Common myeloid progenitor, CD34-positive (primary cell): Measurements from ENCODE around the gene CLIC3.

Experiments used
- CTCF ChIA-PET: fragments of 350-600 bp; sonication (Branson Sonifier 250); formaldehyde crosslinking; loops from one replicate; lab custom pipeline; 2021; ENCODE audit warnings: antibody characterized with exemption; lab: Charles Lee
- POLR2A ChIA-PET: fragments of 350-600 bp; sonication (Branson Sonifier 250); formaldehyde crosslinking; loops from one replicate; lab custom pipeline; 2021; ENCODE audit warnings: antibody characterized with exemption; lab: Charles Lee
- DNase-seq, 3 donors: peaks; one replicate each; pipeline versions ENCODE4 v3.0.0 to v3.0.0-alpha.2; 2013
- H3K27ac ChIP-seq, 2 experiments: 1 replicate in 1 of 2; 2 replicates in 1 of 2; pipeline ENCODE4 v1.7.0; 2013; ENCODE audit warnings: inconsistent platforms in 2 of 2, low read length in 2 of 2, mild to moderate bottlenecking in 2 of 2, low read depth in 1 of 2, moderate library complexity in 1 of 2; ENCODE audit not compliant: severe bottlenecking in 2 of 2, insufficient read depth in 1 of 2, poor library complexity in 1 of 2
- H3K27me3 ChIP-seq, 5 experiments: replicated peaks in 2 of 5; 1 replicate in 3 of 5; 2 replicates in 2 of 5; pipeline versions ENCODE4 v1.6.1 to v1.7.0; 2013; ENCODE audit warnings: low read length in 4 of 5, mild to moderate bottlenecking in 2 of 5, moderate library complexity in 2 of 5, inconsistent platforms in 1 of 5; ENCODE audit not compliant: insufficient read depth in 5 of 5, control insufficient read depth in 4 of 5
- H3K36me3 ChIP-seq, 4 experiments: 1 replicate in 2 of 4; 2 replicates in 2 of 4; pipeline versions ENCODE4 v1.6.1 to v1.7.0; 2013; ENCODE audit warnings: low read length in 3 of 4, control low read depth in 1 of 4, mild to moderate bottlenecking in 1 of 4; ENCODE audit not compliant: control insufficient read depth in 4 of 4, insufficient read depth in 4 of 4
- H3K4me1 ChIP-seq, 4 experiments: 1 replicate in 3 of 4; 2 replicates in 1 of 4; pipeline versions ENCODE4 v1.6.1 to v1.7.1; 2013; ENCODE audit warnings: low read length in 3 of 4, mild to moderate bottlenecking in 3 of 4, control low read depth in 1 of 4, inconsistent platforms in 1 of 4, moderate library complexity in 1 of 4; ENCODE audit not compliant: control insufficient read depth in 4 of 4, insufficient read depth in 4 of 4; ENCODE audit errors: control extremely low read depth in 1 of 4
- H3K4me3 ChIP-seq, 7 experiments: 1 replicate in 4 of 7; 2 replicates in 3 of 7; pipeline versions ENCODE4 v1.5.1 to v1.7.0; 2013; ENCODE audit warnings: mild to moderate bottlenecking in 7 of 7, low read length in 6 of 7, moderate library complexity in 6 of 7, inconsistent platforms in 2 of 7, low read depth in 2 of 7, control low read depth in 1 of 7; ENCODE audit not compliant: insufficient read depth in 4 of 7, control insufficient read depth in 1 of 7; ENCODE audit errors: extremely low read depth in 1 of 7
- H3K9me3 ChIP-seq, 5 experiments: 1 replicate in 4 of 5; 2 replicates in 1 of 5; pipeline versions ENCODE4 v1.6.1 to v1.7.1; 2013; ENCODE audit warnings: low read length in 4 of 5, mild to moderate bottlenecking in 2 of 5, inconsistent platforms in 1 of 5, low read depth in 1 of 5, moderate library complexity in 1 of 5; ENCODE audit not compliant: control insufficient read depth in 4 of 5, insufficient read depth in 2 of 5; ENCODE audit errors: control extremely low read depth in 1 of 5
- WGBS: methylation state at CpG from one replicate; pipeline ENCODE4 v1.1.5; 2013; ENCODE audit not compliant: insufficient coverage; 5-methylcytosine and 5-hydroxymethylcytosine counted together

CLIC3 gene

DNA sequence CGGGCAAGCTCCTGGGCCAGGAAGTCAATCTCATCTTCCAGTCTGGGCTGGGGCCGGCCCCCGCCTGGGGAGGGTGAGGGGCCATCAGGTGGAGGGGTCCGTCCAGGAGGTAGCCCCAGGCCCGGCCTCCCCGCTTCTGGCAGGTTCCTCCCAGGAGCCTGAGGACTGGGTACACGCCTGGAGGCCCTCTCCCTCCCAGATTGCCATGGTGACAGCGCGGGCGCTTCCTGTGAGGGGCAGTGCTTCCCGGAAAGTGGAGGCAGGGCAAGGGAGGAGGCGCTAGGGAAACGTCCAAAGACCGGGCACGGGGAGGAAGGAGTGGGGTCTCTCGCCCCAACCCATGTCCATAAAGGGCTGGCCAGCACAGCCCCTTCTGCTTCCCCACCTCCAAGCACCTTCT, 44.8 kb upstream of the CLIC3 start:
- Histone ChIP-seq H3K4me1 (peaks cover 0 to 44% (median 40%) of the 10 kb centered on the region in 4 experiments), H3K27me3 (no peaks in the 10 kb centered on the region), H3K4me3 (no peak overlapping the region), H3K36me3 (peaks cover 0 to 45% (median 28%) of the 10 kb centered on the region in 4 experiments), H3K9me3 (no peaks in the 10 kb centered on the region), H3K27ac (no peak overlapping the region)
- DNase-seq: no peak
- 76% methylated on average over 5 of the region's 16 CpGs for WGBS
- CTCF ChIA-PET: interaction anchor here (1.1 to 8.5 kb wide), 3 partner anchors 17 to 27 kb away, joined by 3 to 109 read pairs (median 4); partner anchors contain the start of gene ABCA2
- POLR2A ChIA-PET: no interaction called here

GRCh38 chr9:137040568-137040967, 44.2 kb upstream of the CLIC3 start:
- Histone ChIP-seq H3K4me1 (peaks cover 0 to 46% (median 41%) of the 10 kb centered on the region in 4 experiments), H3K27me3 (no peaks in the 10 kb centered on the region), H3K27ac (no peak overlapping the region), H3K9me3 (no peaks in the 10 kb centered on the region), H3K4me3 (no peak overlapping the region), H3K36me3 (peaks cover 0 to 48% (median 29%) of the 10 kb centered on the region in 4 experiments)
- ChIA-PET POLR2A (no interaction called here), CTCF (interaction anchor here (1.1 to 8.5 kb wide), 2 partner anchors 16 to 27 kb away, joined by 4 to 109 read pairs; partner anchors contain the start of gene ABCA2)
- 95% methylated on average over 23 of the region's 23 CpGs for WGBS
- DNase-seq: no peak

DNA sequence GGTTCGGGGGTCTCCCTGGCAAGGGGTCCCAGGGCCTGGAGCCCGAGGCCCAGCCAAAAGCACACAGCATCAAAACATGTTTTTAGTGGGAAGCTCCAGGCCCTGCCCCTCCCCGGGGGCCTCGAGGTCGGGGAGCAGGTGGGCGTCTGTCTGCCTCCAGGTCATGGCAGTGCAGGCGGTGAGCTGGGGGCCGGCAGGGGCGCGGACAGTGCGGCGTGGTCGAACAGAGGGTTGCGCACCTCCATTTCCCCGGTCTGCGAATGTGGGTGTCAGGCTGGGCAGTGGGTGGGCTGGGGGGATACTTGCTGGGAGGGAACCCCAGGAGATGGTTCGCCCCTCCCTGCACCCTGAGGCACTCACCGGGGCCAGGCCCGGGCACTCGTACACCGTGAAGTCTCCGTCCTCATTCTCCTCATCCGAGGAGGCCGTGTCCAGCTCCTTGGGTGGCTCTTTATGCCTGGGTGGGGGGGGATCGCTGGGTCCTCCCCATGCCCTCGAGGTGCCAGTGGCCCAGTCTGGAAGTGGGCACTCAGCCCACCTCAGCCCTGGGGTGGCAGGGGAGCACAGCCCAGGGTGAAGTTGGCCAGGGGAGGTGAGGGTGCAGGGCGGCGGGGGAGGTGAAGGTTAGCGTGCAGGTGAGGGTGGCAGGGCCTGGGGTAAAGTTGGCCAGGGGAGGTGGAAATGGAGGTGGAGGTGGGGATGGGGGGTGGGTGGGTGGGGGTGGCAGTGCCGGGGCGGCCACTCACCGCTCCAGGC, 43.4 kb upstream of the CLIC3 start:
- CTCF ChIA-PET: interaction anchor here (1.0 to 8.5 kb wide), 6 partner anchors 15 to 92 kb away, joined by 3 to 109 read pairs (median 5); partner anchors contain the start of genes ABCA2, CLIC3 and SAPCD2

DNA sequence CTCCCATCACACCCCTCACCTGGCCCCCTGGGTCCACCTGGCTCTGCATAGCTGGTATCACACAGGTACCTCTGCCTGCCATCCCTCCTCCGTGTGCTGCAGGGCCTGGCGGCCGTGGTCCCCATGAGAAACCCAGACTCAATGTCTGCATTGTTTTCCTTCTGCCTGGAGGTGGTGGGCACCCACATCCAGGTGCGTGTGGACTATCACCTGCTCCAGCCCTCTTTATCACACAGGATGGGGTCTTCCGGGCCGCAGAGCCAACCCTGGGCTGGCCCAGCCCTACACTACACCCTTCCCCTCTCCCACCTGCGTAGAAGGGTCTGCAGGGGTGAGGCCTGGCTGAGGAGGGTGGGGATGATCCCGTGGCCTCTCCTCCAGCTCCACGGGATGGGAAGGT, 42.5 kb upstream of the CLIC3 start:
- no peaks in the 10 kb centered on the region for H3K27me3 ChIP-seq
- POLR2A ChIA-PET: interaction anchor here (0.5 kb wide), 1 partner anchor 423 kb away, joined by 3 read pairs; no protein-coding TSS in a partner anchor
- H3K4me3 ChIP-seq: no peak overlapping the region
- no peaks in the 10 kb centered on the region for H3K9me3 ChIP-seq
- CTCF ChIA-PET: interaction anchor here (1.0 to 8.5 kb wide), 7 partner anchors 14 to 91 kb away, joined by 3 to 109 read pairs (median 4); partner anchors contain the start of genes ABCA2, CLIC3 and SAPCD2
- WGBS: 98% methylated on average over 6 of the region's 9 CpGs
- DNase-seq: no peak
- peaks cover 0 to 44% (median 40%) of the 10 kb centered on the region in 4 experiments for H3K4me1 ChIP-seq
- H3K27ac ChIP-seq: no peak overlapping the region
- H3K36me3 ChIP-seq: peaks cover 0 to 51% (median 30%) of the 10 kb centered on the region in 4 experiments

More for the DNA sequence above, 43.4 kb upstream of the CLIC3 start:
- H3K27ac ChIP-seq: no peak overlapping the region
- 92% methylated on average over 19 of the region's 32 CpGs for WGBS
- H3K4me1 ChIP-seq: peaks cover 0 to 46% (median 42%) of the 10 kb centered on the region in 4 experiments
- H3K27me3 ChIP-seq: no peaks in the 10 kb centered on the region
- H3K9me3 ChIP-seq: no peaks in the 10 kb centered on the region
- POLR2A ChIA-PET: interaction anchor here (0.5 kb wide), 1 partner anchor 422 kb away, joined by 3 read pairs; no protein-coding TSS in a partner anchor
- H3K36me3 ChIP-seq: peaks cover 0 to 51% (median 30%) of the 10 kb centered on the region in 4 experiments
- no peak for DNase-seq
- H3K4me3 ChIP-seq: no peak overlapping the region

DNA sequence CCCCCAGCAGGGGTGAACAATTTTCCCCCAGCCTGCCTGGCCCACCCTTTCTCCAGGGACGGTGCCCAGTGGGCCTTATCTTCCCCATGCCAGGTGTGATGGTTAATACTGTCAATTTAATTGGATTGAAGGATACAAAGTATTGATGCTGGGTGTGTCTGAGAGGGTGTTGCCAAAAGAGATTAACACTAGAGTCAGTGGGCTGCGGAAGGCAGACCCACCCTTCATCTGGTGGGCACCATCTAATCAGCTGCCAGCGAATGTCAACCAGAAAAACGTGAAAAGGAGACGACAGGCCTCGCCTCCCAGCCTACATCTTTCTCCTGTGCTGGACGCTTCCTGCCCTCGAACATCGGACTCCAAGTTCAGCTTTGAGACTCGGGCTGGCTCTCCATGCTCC, 41.1 kb upstream of the CLIC3 start:
- CTCF ChIA-PET: interaction anchor here (1.0 to 8.5 kb wide), 6 partner anchors 9 to 91 kb away, joined by 3 to 109 read pairs (median 16); partner anchors contain the start of genes ABCA2, C8G, FBXW5 and NPDC1
- WGBS: 98% methylated on average over 8 of the region's 10 CpGs
- Histone ChIP-seq H3K36me3 (peaks cover 0 to 49% (median 30%) of the 10 kb centered on the region in 4 experiments), H3K27ac (no peak overlapping the region), H3K4me3 (no peak overlapping the region), H3K27me3 (no peaks in the 10 kb centered on the region), H3K4me1 (peaks cover 0 to 45% (median 42%) of the 10 kb centered on the region in 4 experiments), H3K9me3 (no peaks in the 10 kb centered on the region)
- DNase-seq: no peak
- POLR2A ChIA-PET: interaction anchor here (0.6 kb wide), 1 partner anchor 435 kb away, joined by 5 read pairs; no protein-coding TSS in a partner anchor

GRCh38 chr9:137037035-137037434, 40.7 kb upstream of the CLIC3 start:
- Histone ChIP-seq H3K4me1 (peaks cover 0 to 49% (median 46%) of the 10 kb centered on the region in 4 experiments), H3K36me3 (peaks cover 0 to 49% (median 30%) of the 10 kb centered on the region in 4 experiments), H3K9me3 (no peaks in the 10 kb centered on the region), H3K27me3 (no peaks in the 10 kb centered on the region), H3K4me3 (no peak overlapping the region), H3K27ac (no peak overlapping the region)
- WGBS: 92% methylated on average over 11 of the region's 13 CpGs
- DNase-seq: no peak
- ChIA-PET POLR2A (no interaction called here), CTCF (interaction anchor here (0.9 to 8.5 kb wide), 6 partner anchors 10 to 244 kb away, joined by 3 to 109 read pairs (median 17); partner anchors contain the start of genes ABCA2, C8G, FBXW5 and NPDC1)
